IMR-90 (cell line): Measurements from ENCODE around the gene CACNG6.

Experiments
- BHLHE40 ChIP-seq: fragments of 150-350 bp; IDR thresholded peaks from 2 replicates; pipeline ENCODE4 v1.6.1; 2016; ENCODE audit warnings: mild to moderate bottlenecking, low read depth, low read length
- CEBPB ChIP-seq: IDR thresholded peaks from 2 replicates; pipeline ENCODE4 v1.6.1; 2012; ENCODE audit warnings: low read depth, low read length, improper control_type of control experiment
- CHD1 ChIP-seq: IDR thresholded peaks from 2 replicates; pipeline ENCODE4 v1.6.1; 2012; ENCODE audit warnings: low read depth, low read length, improper control_type of control experiment
- MAFK ChIP-seq: IDR thresholded peaks from 2 replicates; pipeline ENCODE4 v1.6.1; 2012; ENCODE audit warnings: low read depth, low read length, improper control_type of control experiment
- MAZ ChIP-seq: IDR thresholded peaks from 2 replicates; pipeline ENCODE4 v1.6.1; 2012; ENCODE audit warnings: low read depth, mild to moderate bottlenecking, low read length, improper control_type of control experiment, moderate library complexity, borderline replicate concordance
- NFE2L2 ChIP-seq: fragments of 150-350 bp; IDR thresholded peaks from 2 replicates; pipeline ENCODE4 v1.6.1; 2016; ENCODE audit warnings: low read depth, mild to moderate bottlenecking, low read length
- POLR2A ChIP-seq: IDR thresholded peaks from 2 replicates; pipeline ENCODE4 v1.6.1; 2012; ENCODE audit warnings: mild to moderate bottlenecking, low read depth, low read length
- SMC3 ChIP-seq: fragments of 150-350 bp; IDR thresholded peaks from 2 replicates; pipeline ENCODE4 v1.6.1; 2016; ENCODE audit warnings: low read depth, mild to moderate bottlenecking, antibody characterized with exemption, low read length, moderate library complexity
- TF ChIP-seq, protein P1 (sequence below): conservative IDR thresholded peaks from 2 replicates; pipeline ENCODE4 v1.5.1; 2012; ENCODE audit warnings: mild to moderate bottlenecking, low read depth, low read length, improper control_type of control experiment
- TF ChIP-seq, protein P2 (sequence below): fragments of 150-350 bp; IDR thresholded peaks from 2 replicates; pipeline ENCODE4 v1.6.1; 2017; ENCODE audit warnings: mild to moderate bottlenecking, antibody characterized with exemption, low read length, low read depth

DNA sequence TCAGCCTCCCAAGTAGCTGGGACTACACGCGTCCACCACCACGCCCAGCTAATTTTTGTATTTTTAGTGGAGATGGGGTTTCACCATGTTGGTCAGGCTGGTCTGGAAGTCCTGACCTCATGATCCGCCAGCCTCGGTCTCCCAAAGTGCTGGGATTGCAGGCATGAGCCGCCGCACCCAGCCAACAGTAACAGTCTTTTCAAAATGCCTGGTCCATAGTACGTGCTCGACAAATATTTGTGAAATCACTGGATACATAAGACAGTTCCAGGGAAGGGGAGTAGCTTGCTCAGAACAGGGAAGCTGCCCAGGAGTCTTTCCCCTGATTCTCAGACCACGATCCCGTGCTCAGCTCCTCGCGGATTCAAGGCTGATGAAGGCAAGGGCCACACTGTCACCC is 30.5 kb downstream of the CACNG6 start:
- TF ChIP-seq, protein P1, sequence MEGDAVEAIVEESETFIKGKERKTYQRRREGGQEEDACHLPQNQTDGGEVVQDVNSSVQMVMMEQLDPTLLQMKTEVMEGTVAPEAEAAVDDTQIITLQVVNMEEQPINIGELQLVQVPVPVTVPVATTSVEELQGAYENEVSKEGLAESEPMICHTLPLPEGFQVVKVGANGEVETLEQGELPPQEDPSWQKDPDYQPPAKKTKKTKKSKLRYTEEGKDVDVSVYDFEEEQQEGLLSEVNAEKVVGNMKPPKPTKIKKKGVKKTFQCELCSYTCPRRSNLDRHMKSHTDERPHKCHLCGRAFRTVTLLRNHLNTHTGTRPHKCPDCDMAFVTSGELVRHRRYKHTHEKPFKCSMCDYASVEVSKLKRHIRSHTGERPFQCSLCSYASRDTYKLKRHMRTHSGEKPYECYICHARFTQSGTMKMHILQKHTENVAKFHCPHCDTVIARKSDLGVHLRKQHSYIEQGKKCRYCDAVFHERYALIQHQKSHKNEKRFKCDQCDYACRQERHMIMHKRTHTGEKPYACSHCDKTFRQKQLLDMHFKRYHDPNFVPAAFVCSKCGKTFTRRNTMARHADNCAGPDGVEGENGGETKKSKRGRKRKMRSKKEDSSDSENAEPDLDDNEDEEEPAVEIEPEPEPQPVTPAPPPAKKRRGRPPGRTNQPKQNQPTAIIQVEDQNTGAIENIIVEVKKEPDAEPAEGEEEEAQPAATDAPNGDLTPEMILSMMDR: no peak
- TF ChIP-seq POLR2A (no peak), BHLHE40 (no peak), MAFK (no peak), MAZ (no peak), NFE2L2 (no peak), SMC3 (no peak), CEBPB (no peak), CHD1 (no peak)
- TF ChIP-seq, protein P2, sequence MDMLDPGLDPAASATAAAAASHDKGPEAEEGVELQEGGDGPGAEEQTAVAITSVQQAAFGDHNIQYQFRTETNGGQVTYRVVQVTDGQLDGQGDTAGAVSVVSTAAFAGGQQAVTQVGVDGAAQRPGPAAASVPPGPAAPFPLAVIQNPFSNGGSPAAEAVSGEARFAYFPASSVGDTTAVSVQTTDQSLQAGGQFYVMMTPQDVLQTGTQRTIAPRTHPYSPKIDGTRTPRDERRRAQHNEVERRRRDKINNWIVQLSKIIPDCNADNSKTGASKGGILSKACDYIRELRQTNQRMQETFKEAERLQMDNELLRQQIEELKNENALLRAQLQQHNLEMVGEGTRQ: no peak
